Liver (tissue), 9 donors: Measurements from ENCODE around the gene EXO1. TPM values are rescaled to one million over a fixed set of nuclear protein-coding genes. Genes with fewer than 3 reads are reported as not detected.

Experiments used
- DNase-seq: peaks from one replicate; pipeline ENCODE4 v3.0.0-alpha.2; 2017; ENCODE audit warnings: low spot score
- H3K27ac ChIP-seq, 2 donors: one replicate each; pipeline ENCODE4 v1.7.0; 2013; ENCODE audit warnings: inconsistent platforms in 2 of 2, low read length in 2 of 2, control low read depth in 1 of 2, low read depth in 1 of 2, mild to moderate bottlenecking in 1 of 2
- H3K27me3 ChIP-seq, 4 donors: one replicate each; pipeline versions ENCODE4 v1.6.1 to v1.7.0; 2013; ENCODE audit warnings: low read length in 3 of 4, inconsistent platforms in 1 of 4, mild to moderate bottlenecking in 1 of 4, moderate library complexity in 1 of 4; ENCODE audit not compliant: control insufficient read depth in 4 of 4, insufficient read depth in 4 of 4
- H3K36me3 ChIP-seq, 4 donors: one replicate each; pipeline versions ENCODE4 v1.6.1 to v1.7.0; 2013; ENCODE audit warnings: low read length in 3 of 4, mild to moderate bottlenecking in 3 of 4, low read depth in 1 of 4, moderate library complexity in 1 of 4; ENCODE audit not compliant: control insufficient read depth in 4 of 4, insufficient read depth in 3 of 4
- H3K4me1 ChIP-seq, 4 donors: one replicate each; pipeline versions ENCODE4 v1.6.1 to v1.7.0; 2013; ENCODE audit warnings: low read length in 3 of 4, mild to moderate bottlenecking in 3 of 4, moderate library complexity in 1 of 4; ENCODE audit not compliant: control insufficient read depth in 4 of 4, insufficient read depth in 4 of 4
- H3K4me3 ChIP-seq, 3 donors: one replicate each; pipeline versions ENCODE4 v1.6.1 to v1.7.0; 2013; ENCODE audit warnings: low read length in 3 of 3, control low read depth in 1 of 3, low read depth in 1 of 3, mild to moderate bottlenecking in 1 of 3
- H3K9ac ChIP-seq, 2 donors: one replicate each; pipeline ENCODE4 v1.7.0; 2013; ENCODE audit warnings: low read length in 2 of 2, mild to moderate bottlenecking in 2 of 2, moderate library complexity in 2 of 2, control low read depth in 1 of 2, low read depth in 1 of 2
- H3K9me3 ChIP-seq, 4 donors: one replicate each; pipeline versions ENCODE4 v1.6.1 to v1.7.0; 2013; ENCODE audit warnings: low read length in 3 of 4; ENCODE audit not compliant: control insufficient read depth in 4 of 4
- ATF3 ChIP-seq: IDR thresholded peaks from 2 replicates; pipeline ENCODE4 v1.6.1; 2016; ENCODE audit warnings: antibody characterized with exemption
- CTCF ChIP-seq: fragments of 150-350 bp; IDR thresholded peaks from 2 replicates; pipeline ENCODE4 v1.5.1; 2017; ENCODE audit warnings: improper control_type of control experiment, low read depth, low read length; ENCODE audit not compliant: missing input control
- EGR1 ChIP-seq, 2 donors: IDR thresholded peaks; 2 replicates each; pipeline ENCODE4 v1.6.1; 2016 to 2018; ENCODE audit warnings: antibody characterized with exemption in 2 of 2, low read depth in 2 of 2
- FOXA1 ChIP-seq: IDR thresholded peaks from 2 replicates; pipeline ENCODE4 v1.6.1; 2016; ENCODE audit warnings: antibody characterized with exemption
- FOXA2 ChIP-seq: IDR thresholded peaks from 2 replicates; pipeline ENCODE4 v1.6.1; 2016; ENCODE audit warnings: antibody characterized with exemption
- GABPA ChIP-seq, 2 donors: IDR thresholded peaks in 1 of 2; conservative IDR thresholded peaks in 1 of 2; 2 replicates each; pipeline ENCODE4 v1.6.1; 2016; ENCODE audit warnings: antibody characterized with exemption in 2 of 2, mild to moderate bottlenecking in 1 of 2, moderate library complexity in 1 of 2
- HNF4A ChIP-seq, 2 donors: conservative IDR thresholded peaks; 2 replicates each; pipeline ENCODE4 v1.6.1; 2016; ENCODE audit warnings: antibody characterized with exemption in 2 of 2, mild to moderate bottlenecking in 2 of 2
- HNF4G ChIP-seq: IDR thresholded peaks from 2 replicates; pipeline ENCODE4 v1.6.1; 2016; ENCODE audit warnings: antibody characterized with exemption
- JUND ChIP-seq, 2 donors: IDR thresholded peaks; 2 replicates each; pipeline ENCODE4 v1.6.1; 2016; ENCODE audit warnings: antibody characterized with exemption in 2 of 2
- MAX ChIP-seq: IDR thresholded peaks from 2 replicates; pipeline ENCODE4 v1.6.1; 2016; ENCODE audit warnings: antibody characterized with exemption
- NR2F2 ChIP-seq: IDR thresholded peaks from 2 replicates; pipeline ENCODE4 v1.6.1; 2016; ENCODE audit warnings: antibody characterized with exemption
- RAD21 ChIP-seq, 2 donors: IDR thresholded peaks; 2 replicates each; pipeline ENCODE4 v1.6.1; 2016; ENCODE audit warnings: antibody characterized with exemption in 2 of 2, mild to moderate bottlenecking in 2 of 2
- REST ChIP-seq: IDR thresholded peaks from 2 replicates; pipeline ENCODE4 v1.6.1; 2016; ENCODE audit warnings: antibody characterized with exemption, mild to moderate bottlenecking
- RXRA ChIP-seq, 2 donors: IDR thresholded peaks; 2 replicates each; pipeline ENCODE4 v1.6.1; 2017 to 2018; ENCODE audit warnings: antibody characterized with exemption in 2 of 2, mild to moderate bottlenecking in 1 of 2
- SP1 ChIP-seq: IDR thresholded peaks from 2 replicates; pipeline ENCODE4 v1.6.1; 2018; ENCODE audit warnings: antibody characterized with exemption, mild to moderate bottlenecking
- TAF1 ChIP-seq: conservative IDR thresholded peaks from 2 replicates; pipeline ENCODE4 v1.6.1; 2016; ENCODE audit warnings: antibody characterized with exemption, mild to moderate bottlenecking
- YY1 ChIP-seq: IDR thresholded peaks from 2 replicates; pipeline ENCODE4 v1.6.1; 2016; ENCODE audit warnings: antibody characterized with exemption, mild to moderate bottlenecking
- ZBTB33 ChIP-seq: IDR thresholded peaks from 2 replicates; pipeline ENCODE4 v1.6.1; 2016; ENCODE audit warnings: antibody characterized with exemption
- WGBS: extraction: QIAGEN DNeasy Blood & Tissue Kit; methylation state at CpG from one replicate; pipeline ENCODE4 v1.1.7; 2013; 5-methylcytosine and 5-hydroxymethylcytosine counted together
- polyA plus RNA-seq, 2 donors: library from polyadenylated mRNA; stranded (reverse) in 1 of 2; unstranded in 1 of 2; fragments of 200-250 nt in 1 of 2; fragments of >200 nt in 1 of 2; fragmentation: Nextera tagmentation in 1 of 2; extraction: Ambion mirVana in 1 of 2; gene quantifications; one replicate each; pipeline versions ENCODE4 v1.2.1 to v1.2.3, GENCODE V29; 2013 to 2015
- total RNA-seq, 2 donors: library from RNA; depleted of rRNA; stranded (reverse); fragments of >200 nt; gene quantifications; one replicate each; pipeline ENCODE4 v1.2.3, GENCODE V29; 2014
- donor health status: healthy.
- donor health status: healthy.
- donor health status: healthy.
- donor health status: healthy.
- donor health status: healthy.

EXO1 gene
- total and polyA plus RNA-seq, 4 donors, result 0.25 to 16.2 (median 0.48) TPM

GRCh38 chr1:241799416-241799815 is 48.6 kb upstream of the EXO1 start:
- no peak for DNase-seq
- no peak overlapping the region for H3K9ac ChIP-seq
- H3K27ac ChIP-seq, result no peak overlapping the region
- no peaks in the 10 kb centered on the region for H3K4me1 ChIP-seq
- H3K4me3 ChIP-seq, result no peak overlapping the region
- WGBS, result 87% methylated on average over 1 of the region's 1 CpG
- no peaks in the 10 kb centered on the region for H3K36me3 ChIP-seq
- TF ChIP-seq CTCF, result no peak
- no peak for TF ChIP-seq NR2F2
- TF ChIP-seq ZBTB33, result no peak
- TF ChIP-seq HNF4A (conservative IDR thresholded peaks at IDR 0.05), result no peak
- TF ChIP-seq FOXA2, result no peak
- no peak for TF ChIP-seq YY1
- no peak for TF ChIP-seq TAF1
- no peak for TF ChIP-seq RXRA (IDR thresholded peaks at IDR 0.05)
- no peak for TF ChIP-seq JUND (IDR thresholded peaks at IDR 0.05)
- no peak for TF ChIP-seq FOXA1
- TF ChIP-seq RAD21 (IDR thresholded peaks at IDR 0.05), result no peak
- TF ChIP-seq ATF3, result no peak
- H3K27me3 ChIP-seq, result no peaks in the 10 kb centered on the region
- no peaks in the 10 kb centered on the region for H3K9me3 ChIP-seq

GRCh38 chr1:241800640-241801039 is 47.4 kb upstream of the EXO1 start:
- no peaks in the 10 kb centered on the region for H3K36me3 ChIP-seq
- no peak for DNase-seq
- TF ChIP-seq FOXA2, result no peak
- TF ChIP-seq TAF1, result no peak
- TF ChIP-seq ZBTB33, result no peak
- no peak for TF ChIP-seq GABPA (IDR thresholded peaks at IDR 0.05 in 1 of 2, conservative IDR thresholded peaks at IDR 0.05 in 1 of 2)
- no peak for TF ChIP-seq RAD21 (IDR thresholded peaks at IDR 0.05)
- TF ChIP-seq RXRA (IDR thresholded peaks at IDR 0.05), result no peak
- no peak for TF ChIP-seq FOXA1
- no peak for TF ChIP-seq MAX
- TF ChIP-seq HNF4A (conservative IDR thresholded peaks at IDR 0.05), result no peak
- no peak for TF ChIP-seq HNF4G
- TF ChIP-seq REST, result no peak
- TF ChIP-seq ATF3, result no peak
- TF ChIP-seq YY1, result no peak
- no peak for TF ChIP-seq SP1
- TF ChIP-seq JUND (IDR thresholded peaks at IDR 0.05), result no peak
- TF ChIP-seq NR2F2, result no peak
- no peak for TF ChIP-seq EGR1 (IDR thresholded peaks at IDR 0.05; ENCODE audit: low read depth in 2 of 2)
- H3K4me1 ChIP-seq, result no peaks in the 10 kb centered on the region
- H3K27ac ChIP-seq, result no peak overlapping the region
- H3K27me3 ChIP-seq, result no peaks in the 10 kb centered on the region
- H3K4me3 ChIP-seq, result no peak overlapping the region
- no peak overlapping the region for H3K9ac ChIP-seq
- H3K9me3 ChIP-seq, result no peaks in the 10 kb centered on the region
- WGBS, result 74% methylated on average over 3 of the region's 3 CpGs
